GM21717 (cell line): ENCODE measurements around the gene RAB26.

Source experiments
- ATAC-seq: cut with Tn5 transposase; IDR thresholded peaks from one replicate; pipeline ENCODE4 v1.9.1; 2021; ENCODE audit warnings: mild to moderate bottlenecking, moderate library complexity; ENCODE audit not compliant: unreplicated experiment

Gene RAB26

DNA sequence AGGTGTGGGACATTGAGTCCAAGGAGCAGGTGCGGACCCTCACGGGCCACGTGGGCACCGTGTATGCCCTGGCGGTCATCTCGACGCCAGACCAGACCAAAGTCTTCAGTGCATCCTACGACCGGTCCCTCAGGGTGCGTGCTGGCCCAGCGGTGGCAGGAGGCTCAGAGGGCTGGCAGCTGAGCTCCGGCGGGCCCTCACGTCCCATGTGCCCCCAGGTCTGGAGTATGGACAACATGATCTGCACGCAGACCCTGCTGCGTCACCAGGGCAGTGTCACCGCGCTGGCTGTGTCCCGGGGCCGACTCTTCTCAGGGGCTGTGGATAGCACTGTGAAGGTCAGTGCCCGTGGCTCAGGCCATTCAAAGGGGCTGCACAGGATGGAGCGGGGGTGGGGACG, 27.6 kb downstream of the RAB26 start:
- ATAC-seq = no peak

DNA sequence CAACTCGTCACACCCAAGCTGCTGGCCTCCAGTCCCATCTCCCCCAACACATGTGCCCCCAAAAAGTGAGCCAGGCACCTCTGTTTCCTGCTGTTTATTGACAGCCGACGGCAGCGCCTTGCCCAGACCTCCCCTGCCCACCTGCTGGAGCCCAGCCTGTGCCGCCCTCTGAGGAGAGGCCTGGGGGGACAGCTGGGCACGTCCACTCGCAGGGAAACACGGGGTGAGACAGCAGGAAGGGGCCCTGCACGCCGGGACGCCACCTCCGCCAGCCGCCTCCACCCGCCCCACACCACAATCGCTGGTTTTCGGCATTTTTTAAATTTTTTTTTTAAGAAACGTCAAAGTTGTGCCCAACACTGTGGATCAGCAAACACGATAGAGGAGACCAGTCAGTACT, 28.7 kb downstream of the RAB26 start:
- ATAC-seq = no peak

DNA sequence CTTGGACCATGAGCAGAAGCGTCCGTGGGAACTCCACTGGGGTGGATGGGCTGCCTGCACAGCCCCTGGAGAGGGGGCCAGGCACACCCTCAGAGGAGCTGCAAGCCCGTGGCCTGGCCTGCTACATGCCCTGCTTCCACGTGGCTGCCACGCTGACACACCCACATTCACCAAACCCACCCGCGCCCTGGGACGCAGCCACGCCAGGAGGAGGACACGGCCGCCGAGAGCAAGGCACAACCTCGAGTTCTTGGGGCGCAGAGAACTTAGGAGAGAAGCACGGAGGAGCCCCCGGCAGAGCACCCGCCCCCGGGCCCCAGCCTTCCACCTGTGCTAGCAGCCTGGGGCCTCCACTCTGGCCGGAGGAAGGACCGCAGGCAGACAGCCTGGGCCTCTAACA, 29.1 kb downstream of the RAB26 start:
- ATAC-seq = no peak

DNA sequence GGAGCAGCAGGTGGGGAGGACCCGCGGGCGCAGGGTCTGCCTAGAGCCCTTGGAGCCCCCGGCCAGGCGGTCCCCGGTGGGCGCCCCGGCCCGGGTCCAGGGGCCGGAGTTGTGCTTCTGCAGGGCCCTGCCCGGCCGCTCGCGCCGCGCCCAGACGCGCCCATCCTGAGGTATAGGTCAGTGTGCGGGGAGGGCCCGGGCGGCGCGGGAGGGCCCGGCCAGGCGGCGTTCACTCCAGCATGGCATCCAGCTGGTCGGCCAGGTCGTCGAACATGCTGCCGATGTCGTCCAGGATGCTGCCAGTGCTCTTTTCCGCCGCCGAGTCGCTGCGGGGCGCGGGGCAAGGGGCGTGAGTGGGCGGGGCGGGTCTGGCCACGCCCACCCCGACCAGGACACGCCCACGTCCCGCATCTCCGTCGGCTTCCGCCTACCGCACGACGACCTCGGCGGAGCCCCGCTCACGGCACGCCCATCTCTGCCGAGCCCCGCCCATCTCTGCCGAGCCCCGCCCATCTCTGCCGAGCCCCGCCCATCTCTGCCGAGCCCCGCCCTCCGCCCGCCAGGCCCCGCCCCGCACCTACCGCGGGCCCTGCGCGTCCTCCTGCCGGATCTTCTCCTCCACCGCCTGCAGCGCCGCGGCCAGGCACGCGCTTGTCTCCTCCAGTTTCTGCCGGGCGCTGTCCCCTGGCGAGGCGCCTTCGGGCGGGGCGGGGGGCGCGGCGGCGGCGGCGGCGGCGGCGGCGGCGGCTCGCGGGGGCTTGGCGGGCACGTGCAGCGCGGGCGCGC, 30.1 kb downstream of the RAB26 start:
- no peak for ATAC-seq

DNA sequence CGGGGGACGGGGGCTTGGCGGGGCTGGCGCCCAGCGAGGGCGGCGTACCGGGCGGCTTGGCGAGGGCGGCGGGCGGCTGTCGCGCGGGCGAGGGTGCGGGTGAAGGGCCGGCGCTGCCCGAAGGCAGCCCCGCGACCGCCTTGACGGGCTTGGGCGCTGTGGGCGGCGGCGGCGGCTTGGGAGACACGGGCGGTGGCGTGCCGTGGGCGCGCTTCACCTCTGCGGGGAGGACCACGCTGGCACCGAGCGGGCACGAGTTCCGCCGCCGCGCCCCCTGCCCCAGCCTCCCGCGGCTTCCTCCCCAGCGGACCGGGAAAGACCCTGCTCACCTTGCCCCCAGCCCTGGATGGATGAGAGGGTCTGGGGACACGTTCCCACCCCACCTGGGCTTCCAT, 30.7 kb downstream of the RAB26 start:
- ATAC-seq = no peak

DNA sequence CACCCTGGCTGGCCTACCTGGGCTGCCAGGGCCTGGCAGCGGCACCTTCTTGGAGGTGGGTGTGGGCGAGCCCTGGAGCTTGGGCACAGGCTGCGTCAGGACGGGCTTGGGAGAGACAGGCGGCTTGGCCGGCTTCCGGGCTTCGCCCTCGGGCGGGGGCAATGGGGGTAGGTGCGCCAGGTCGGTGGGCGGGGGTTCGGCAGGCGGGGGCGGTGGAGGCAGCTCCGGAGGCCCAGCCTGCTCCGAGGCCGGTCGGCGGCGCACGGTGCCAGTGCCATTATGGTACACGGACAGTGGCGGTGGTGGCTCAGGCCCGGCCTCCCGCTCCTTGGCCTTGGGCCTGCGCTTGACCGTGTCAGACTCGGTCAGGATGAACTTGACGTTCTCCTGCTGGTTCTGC, 31.2 kb downstream of the RAB26 start:
- no peak for ATAC-seq

DNA sequence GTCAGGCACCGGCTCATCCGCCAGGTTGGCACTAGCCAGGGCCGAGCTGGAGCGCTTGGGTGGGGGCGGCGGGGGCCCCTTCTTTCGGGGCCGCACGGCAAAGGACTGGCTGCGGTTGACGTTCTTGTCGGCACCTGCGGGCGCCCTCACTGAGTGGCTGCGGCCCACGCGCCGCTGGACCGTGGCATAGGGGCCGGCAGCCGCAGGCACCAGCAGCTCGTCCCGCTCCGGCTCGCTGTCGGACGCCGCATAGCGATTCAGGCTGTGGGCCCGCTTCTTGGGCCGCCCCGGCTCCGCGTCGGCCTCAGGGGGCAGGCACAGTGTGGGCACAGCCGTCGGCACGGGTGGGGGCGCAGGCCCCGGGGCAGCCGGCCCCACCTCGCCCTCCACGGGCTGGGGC, 32.0 kb downstream of the RAB26 start:
- ATAC-seq = no peak

DNA sequence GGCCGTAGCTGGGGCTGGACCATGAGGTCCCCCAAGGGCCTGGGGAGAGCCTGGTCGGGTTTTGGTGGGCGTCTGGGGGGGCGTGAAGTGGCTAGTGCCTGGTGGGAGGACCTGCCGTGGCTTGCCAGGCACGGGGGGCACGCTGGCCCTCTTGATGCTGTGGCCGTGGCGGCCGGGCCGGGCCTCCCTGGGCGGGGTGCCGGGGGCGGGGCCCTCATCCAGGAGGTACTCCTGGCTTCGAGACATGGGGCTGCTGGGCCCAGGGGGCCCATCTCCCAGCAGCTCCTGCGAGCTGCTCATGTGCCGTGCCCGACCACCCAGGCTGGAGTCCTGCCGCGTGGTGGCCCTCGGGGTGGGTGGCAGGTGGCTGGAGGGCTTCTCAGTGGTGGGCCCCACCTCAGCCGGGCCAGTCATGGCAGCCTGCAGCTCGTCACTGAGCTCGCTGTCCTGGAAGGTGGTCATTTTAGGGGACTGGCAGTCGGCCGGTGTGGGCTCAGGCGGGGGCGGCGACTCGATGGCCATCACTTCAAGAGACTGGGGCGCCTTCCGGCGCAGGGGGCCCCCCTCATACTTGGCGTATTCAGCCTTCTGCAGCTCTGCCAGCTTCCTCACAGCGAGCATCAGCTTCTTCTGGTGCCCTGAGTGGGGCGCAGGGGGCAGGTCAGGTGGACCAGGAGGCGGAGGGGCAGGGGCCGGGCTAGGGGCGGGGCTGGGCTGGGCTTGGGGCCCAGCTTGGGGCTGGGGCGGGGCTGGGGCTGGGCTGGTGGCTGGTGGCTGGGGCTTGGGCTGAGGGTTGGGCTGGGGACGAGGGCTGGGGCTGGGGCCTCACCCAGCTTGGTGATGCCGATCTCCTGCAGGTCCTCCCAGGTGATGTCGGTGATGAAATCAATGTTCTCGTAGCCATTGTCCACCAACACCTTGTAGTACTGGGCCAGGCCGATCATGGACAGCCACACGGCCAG, 32.8 kb downstream of the RAB26 start:
- ATAC-seq = no peak

DNA sequence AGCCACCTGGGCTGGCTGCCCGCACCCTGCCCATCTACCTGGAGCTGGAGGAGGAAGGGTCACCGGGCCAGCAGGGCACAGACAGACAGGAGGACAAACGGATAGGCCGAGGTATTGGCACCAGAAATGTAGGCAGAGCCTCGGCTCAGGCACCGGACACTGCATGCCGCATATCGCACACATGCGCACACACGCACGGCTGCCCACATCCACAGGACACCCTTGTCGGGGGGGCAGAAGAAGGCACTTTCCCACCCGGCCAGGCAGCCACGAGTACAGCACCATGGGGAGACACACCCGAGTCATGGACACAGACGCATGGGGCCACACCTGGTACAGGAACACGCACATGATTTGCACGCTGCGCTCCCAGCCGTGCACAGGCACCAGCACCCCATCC, 33.5 kb downstream of the RAB26 start:
- ATAC-seq = no peak

DNA sequence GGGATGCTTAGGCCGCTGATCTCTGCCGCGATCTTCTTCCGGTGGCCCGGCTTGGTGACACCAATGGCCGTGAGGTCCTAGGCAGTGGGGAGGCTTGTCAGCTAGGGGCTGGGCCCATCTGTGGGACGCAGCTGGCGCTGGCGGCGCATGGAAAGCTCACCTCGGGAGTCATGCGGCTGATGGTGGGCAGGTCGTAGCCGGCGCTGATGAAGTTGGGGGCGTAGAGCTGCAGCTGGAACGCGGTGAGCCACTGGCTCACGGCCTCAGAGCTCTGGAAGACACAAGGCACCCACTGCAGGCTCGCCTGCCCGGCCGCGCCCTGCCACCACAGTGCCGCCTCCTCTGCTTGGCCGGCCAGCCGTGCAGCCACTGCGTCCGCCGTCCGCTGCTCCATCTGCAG, 35.2 kb downstream of the RAB26 start:
- no peak for ATAC-seq

DNA sequence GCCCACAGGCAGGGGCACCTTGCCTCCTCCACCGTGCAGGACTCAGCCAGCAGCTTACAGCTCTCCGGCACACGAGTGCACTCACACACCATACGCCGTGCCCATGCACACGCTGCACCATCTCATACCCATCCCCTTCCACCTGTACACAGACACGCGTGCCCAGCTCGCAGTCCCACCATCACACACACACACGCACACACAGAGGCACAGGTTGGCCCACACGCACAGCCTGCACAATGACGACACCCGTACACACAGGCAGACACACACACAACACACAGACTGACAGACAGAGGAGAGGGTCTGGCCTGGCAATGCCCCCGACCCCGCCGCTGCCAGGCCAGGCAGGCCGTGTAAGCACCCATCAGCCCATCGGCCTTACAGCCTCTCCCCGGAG, 35.9 kb downstream of the RAB26 start:
- ATAC-seq = no peak

DNA sequence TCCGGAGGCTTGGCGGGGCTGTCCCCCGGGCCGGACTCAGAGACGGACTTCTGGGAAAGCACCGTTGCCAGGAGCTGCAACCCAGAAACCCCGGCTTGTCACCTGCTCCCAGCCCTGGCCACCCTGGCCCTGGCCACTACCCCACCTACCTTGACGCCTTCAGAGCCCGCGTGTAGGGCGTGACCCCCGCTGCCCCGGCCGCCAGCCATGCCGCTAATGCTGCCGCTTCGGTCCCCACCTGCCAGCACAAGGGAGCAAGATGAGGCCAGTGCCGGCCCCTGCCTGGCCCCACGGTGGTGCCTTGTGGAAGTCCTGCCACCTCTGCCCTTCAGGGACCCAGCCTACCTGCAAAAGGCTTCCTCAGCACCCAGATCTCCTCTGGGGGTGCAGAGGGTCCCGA, 36.5 kb downstream of the RAB26 start:
- ATAC-seq = no peak

DNA sequence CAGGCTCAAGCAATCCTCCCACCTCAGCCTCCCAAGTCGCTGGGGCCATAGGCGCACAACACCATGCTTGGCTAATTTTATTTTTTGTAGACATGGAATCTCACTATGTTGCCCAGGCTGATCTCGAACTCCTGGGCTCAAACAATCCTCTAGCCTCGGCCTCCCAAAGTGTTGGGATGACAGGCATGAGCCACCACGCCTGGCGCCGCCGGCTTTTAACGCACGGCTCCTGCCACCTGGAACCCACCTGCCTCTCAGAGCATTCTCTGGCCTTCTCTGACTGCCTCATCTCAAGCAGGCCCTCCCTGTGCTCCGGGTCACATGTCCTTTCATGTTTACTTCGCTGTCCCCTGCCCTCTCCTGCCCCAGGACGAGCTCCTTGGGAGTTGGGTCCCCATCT, 37.6 kb downstream of the RAB26 start:
- ATAC-seq = no peak

DNA sequence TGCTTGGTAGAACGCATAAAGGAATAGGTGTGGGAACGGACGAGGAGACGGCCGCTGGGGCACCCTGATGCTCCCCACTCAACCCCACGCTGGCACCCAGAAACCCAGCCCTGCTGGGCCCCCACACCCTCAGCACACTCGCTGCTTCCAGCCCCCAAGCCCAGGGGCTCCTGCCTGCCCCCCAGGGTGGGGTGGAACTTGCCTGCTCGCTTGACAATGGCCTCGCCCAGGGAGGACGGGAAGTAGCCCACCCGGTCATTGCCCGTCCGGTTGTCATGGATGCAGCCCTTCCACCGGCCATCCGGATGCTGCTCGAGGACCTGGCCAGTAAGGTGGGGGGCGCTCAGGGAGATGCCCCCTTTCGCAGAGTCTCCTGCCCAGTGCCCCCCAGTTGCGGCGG, 38.1 kb downstream of the RAB26 start:
- ATAC-seq = no peak

DNA sequence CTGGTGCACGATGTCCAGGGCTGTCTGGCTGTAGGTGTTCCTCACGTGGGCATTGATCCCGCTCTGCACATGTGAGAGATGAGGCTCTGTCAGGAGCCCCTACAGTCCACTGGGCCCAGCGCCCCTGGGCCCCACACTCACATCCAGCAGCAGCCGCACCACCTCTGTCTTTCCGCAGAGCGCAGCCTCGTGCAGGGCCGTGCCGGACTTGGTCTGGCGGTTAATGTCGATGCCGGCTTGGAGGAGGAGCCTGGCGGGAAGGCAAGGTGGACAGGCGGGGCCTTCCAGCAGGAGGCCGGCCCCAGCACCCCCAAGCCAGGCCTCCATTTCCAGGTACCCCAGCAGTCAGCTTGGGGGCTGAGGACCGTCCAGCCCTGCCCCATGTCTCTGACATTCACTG, 38.8 kb downstream of the RAB26 start:
- ATAC-seq = no peak

DNA sequence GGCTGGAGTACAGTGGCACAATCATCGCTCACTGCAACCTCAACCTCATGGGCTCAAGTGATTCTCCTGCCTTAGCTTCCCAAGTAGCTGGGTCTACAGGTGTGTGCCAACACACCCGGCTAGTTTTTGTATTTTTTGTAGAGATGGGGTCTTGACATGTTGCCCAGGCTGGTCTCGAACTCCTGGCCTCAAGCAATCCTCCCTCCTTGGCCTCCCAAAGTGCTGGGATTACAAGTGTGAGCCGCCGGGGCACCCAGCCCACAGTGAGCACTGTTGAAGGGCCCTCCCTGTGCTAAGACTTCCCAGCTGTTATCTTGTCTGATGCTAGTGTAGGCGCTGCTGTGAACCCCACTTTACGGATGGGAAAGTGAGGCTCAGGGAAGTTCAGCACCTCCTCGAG, 40.0 kb downstream of the RAB26 start:
- no peak for ATAC-seq

DNA sequence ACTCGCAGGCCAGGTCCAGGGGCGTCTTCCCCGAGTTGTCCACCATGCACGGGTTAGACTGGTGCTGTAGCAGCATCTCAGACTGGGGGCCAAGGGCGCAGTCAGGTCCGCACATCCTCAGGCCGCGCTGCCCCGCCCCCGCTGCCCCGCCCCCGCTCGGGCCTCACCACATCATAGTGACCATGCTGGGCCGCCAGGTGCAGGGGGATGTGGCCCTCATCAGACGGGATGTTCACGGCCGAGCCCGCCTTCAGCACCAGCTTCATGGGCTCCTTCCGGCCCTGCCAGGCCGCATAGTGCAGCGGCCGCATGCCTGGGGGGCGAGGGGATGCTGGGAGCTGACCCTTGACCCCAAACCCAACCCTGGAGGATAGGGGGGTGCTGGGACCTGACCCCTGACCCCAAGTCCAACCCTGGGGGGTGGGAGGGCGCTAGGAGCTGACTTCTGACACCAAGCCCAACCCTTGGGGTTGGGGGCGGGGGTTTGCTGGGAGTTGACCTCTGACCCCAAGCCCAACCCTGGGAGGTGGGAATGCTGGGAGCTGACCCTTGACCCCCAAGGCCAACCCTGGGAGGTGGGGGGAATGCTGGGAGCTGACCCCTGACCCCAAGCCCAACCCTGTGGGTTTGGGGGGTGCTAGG, 40.9 kb downstream of the RAB26 start:
- ATAC-seq = no peak

DNA sequence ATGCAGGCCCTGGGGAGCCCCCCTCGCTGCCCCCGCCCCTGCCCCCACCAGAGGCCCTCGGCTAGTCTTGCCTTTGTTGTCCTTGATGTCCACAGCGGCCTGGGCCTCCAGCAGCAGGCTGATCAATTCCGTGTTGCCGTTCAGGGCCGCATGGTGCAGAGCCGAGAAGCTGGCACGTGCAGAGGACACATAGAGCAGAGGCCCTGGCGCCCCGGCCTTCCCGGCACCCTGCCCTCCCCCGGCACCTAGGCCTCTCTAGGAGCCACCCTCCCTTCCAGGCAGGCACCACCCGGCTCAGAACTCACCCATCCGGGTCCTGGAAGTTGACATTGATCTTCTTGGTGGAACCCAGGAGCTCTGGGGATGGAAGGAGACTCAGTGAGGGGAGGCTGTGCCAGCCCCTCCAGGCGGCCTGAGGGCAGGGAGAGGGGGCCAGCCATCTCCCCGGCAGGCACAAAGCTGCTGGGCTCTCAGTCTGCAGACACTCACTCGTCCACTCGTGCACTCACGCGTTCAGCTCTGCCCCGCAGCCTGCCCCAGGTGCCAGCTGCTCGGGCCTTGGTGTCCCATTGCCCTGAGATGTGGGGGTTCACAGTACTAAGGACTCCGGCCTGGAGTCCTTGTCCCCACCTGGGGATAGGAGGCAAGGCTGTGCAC, 41.7 kb downstream of the RAB26 start:
- no peak for ATAC-seq

DNA sequence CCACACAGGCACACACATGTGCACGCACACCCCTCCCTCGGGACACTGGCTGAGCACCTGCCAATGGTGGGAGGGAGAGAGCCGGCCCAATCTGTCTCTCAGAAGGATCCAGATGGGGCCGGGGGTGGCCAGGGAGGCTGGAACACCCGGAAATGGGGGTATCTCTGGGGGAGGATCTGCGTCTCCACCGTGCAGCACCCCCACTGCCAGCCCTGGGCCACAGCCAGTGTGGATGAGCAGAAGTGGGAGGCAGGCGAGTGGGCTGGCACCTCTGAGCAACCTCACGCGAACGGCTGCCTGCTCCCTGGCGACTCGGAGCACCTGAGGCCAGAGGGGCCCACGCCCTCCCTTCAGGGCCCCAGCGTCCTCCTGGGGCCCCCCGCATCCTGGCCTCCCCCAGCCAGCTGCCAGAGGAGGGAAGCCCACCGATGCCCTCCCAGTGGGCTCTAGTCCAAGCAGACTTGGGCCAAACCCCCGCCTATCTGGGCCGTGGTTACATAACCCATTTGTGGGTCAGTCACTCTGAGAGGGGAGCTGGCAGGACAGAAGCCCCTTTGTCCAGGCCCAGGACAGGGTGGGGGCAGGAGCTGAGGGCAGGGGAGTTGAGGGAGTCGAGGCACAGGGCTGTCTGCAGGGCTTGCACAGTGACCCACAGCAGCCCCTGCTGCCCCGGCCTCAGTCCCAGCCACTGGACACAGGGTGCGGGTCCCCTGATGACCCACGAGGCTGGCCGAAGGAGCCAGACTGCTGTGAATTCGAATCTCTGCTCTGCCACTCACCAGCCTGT, 42.4 kb downstream of the RAB26 start:
- ATAC-seq = no peak

DNA sequence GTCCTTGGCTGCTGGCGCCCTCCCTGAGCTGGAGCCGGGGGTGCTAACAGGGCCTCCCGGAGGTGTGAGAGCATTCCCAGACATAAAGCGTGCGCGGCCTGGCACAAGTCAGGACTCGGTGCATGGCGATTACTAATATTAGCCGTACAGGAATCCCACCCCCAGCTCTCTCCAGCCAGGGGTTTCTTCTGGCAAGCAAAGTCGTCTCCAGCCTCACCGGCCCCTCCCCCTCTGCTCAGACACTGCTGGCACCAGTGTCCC, 43.0 kb downstream of the RAB26 start:
- no peak for ATAC-seq
